Thoracic aorta (tissue), 2 donors: ENCODE results near the gene MEIKIN. TPM values are rescaled to one million over a fixed set of nuclear protein-coding genes. Genes with fewer than 3 reads are reported as not detected.

ENCODE experiments used
- ATAC-seq: fragments of 150-250 bp; one replicate; pipeline ENCODE4 v1.8.0; 2017; ENCODE audit warnings: low read depth; ENCODE audit not compliant: insufficient number of reproducible peaks, low FRiP score
- DNase-seq: peaks from one replicate; pipeline ENCODE4 v3.0.0-alpha.2; 2020; ENCODE audit warnings: low spot score
- H3K27ac ChIP-seq, 2 donors: fragments of 200-600 bp; sonication (generic); 1 replicate in 1 of 2; 2 replicates in 1 of 2; pipeline ENCODE4 v1.5.1; 2016; ENCODE audit warnings: mild to moderate bottlenecking in 2 of 2, moderate library complexity in 2 of 2
- H3K27me3 ChIP-seq: fragments of 200-600 bp; sonication (generic); replicated peaks from 2 replicates; pipeline ENCODE4 v1.6.0; 2016; ENCODE audit warnings: mild to moderate bottlenecking; ENCODE audit not compliant: insufficient read depth
- H3K36me3 ChIP-seq: fragments of 200-600 bp; sonication (generic); one replicate; pipeline ENCODE4 v1.5.1; 2016
- H3K4me1 ChIP-seq, 2 donors: fragments of 200-600 bp; sonication (generic); 1 replicate in 1 of 2; 2 replicates in 1 of 2; pipeline versions ENCODE4 v1.5.1 to v1.6.0; 2016; ENCODE audit warnings: low read depth in 2 of 2, mild to moderate bottlenecking in 1 of 2; ENCODE audit not compliant: control insufficient read depth in 1 of 2
- H3K4me3 ChIP-seq: fragments of 200-600 bp; sonication (generic); 2 replicates; pipeline ENCODE4 v1.5.1; 2016; ENCODE audit warnings: mild to moderate bottlenecking
- H3K9me3 ChIP-seq: fragments of 200-600 bp; sonication (generic); 2 replicates; pipeline ENCODE4 v1.5.1; 2016
- CTCF ChIP-seq: fragments of 200-600 bp; sonication (generic); IDR thresholded peaks from one replicate; pipeline ENCODE4 v1.5.1; 2019; ENCODE audit warnings: antibody characterized with exemption
- total RNA-seq, 2 donors: library from RNA; depleted of rRNA; stranded (reverse); fragments of >200 nt; gene quantifications; one replicate each; pipeline versions ENCODE4 v1.1.0 to v1.2.3, GENCODE V29; 2016

The MEIKIN gene
- total RNA-seq, 2 donors from 2014 or later, result not detected

- Histone ChIP-seq H3K4me3 (no peak overlapping the region), H3K27ac (no peak overlapping the region), H3K27me3 (no peaks in the 10 kb centered on the region), H3K36me3 (no peaks in the 10 kb centered on the region), H3K9me3 (no peaks in the 10 kb centered on the region), H3K4me1 (no peaks in the 10 kb centered on the region)
- no peak for TF ChIP-seq CTCF
- DNase-seq, result no peak
- no peak for ATAC-seq
Observed at GRCh38 chr5:131991593-131992324, 46.3 kb upstream of the MEIKIN start.

- H3K27ac ChIP-seq, result no peak overlapping the region
Observed at GRCh38 chr5:131990716-131991115, 45.3 kb upstream of the MEIKIN start.

GRCh38 chr5:131988601-131989000 lies 43.1 kb upstream of the MEIKIN start:
- H3K9me3 ChIP-seq, result no peaks in the 10 kb centered on the region
- no peak for TF ChIP-seq CTCF
- no peak overlapping the region for H3K27ac ChIP-seq
- peaks cover 2 to 9% of the 10 kb centered on the region in 2 donors for H3K4me1 ChIP-seq
- ATAC-seq (no peak), DNase-seq (no peak)
- no peaks in the 10 kb centered on the region for H3K27me3 ChIP-seq
- no peak overlapping the region for H3K4me3 ChIP-seq
- no peaks in the 10 kb centered on the region for H3K36me3 ChIP-seq

More at GRCh38 chr5:131990716-131991115, 45.3 kb upstream of the MEIKIN start:
- Histone ChIP-seq H3K4me1 (no peaks in the 10 kb centered on the region), H3K36me3 (no peaks in the 10 kb centered on the region), H3K27me3 (no peaks in the 10 kb centered on the region), H3K9me3 (no peaks in the 10 kb centered on the region), H3K4me3 (no peak overlapping the region)
- TF ChIP-seq CTCF, result no peak
- no peak for ATAC-seq
- no peak for DNase-seq

GRCh38 chr5:131987251-131987650 lies 41.8 kb upstream of the MEIKIN start:
- Histone ChIP-seq H3K4me1 (peaks cover 5 to 21% of the 10 kb centered on the region in 2 donors), H3K4me3 (no peak overlapping the region), H3K27me3 (no peaks in the 10 kb centered on the region), H3K27ac (no peak overlapping the region), H3K9me3 (no peaks in the 10 kb centered on the region), H3K36me3 (no peaks in the 10 kb centered on the region)
- DNase-seq, result no peak
- ATAC-seq, result no peak
- TF ChIP-seq CTCF, result no peak

GRCh38 chr5:131986161-131986912 lies 40.9 kb upstream of the MEIKIN start:
- Histone ChIP-seq H3K4me3 (no peak overlapping the region), H3K4me1 (peaks cover 5 to 21% of the 10 kb centered on the region in 2 donors), H3K9me3 (no peaks in the 10 kb centered on the region), H3K27ac (no peak overlapping the region), H3K27me3 (no peaks in the 10 kb centered on the region), H3K36me3 (no peaks in the 10 kb centered on the region)
- no peak for TF ChIP-seq CTCF
- DNase-seq (no peak), ATAC-seq (no peak)
